ENCODE measurements around the gene ATP8A2.

GRCh38 chr13:25981060-25981459 is 609.3 kb downstream of the ATP8A2 start:
- TF ChIP-seq EZH2 (IDR thresholded peaks at IDR 0.05; ENCODE audit: low read depth, low read length, severe bottlenecking) (no peak), ZNF274 (IDR thresholded peaks at IDR 0.05; ENCODE audit: borderline replicate concordance, extremely low read depth, low read length) (no peak), RFX5 (IDR thresholded peaks at IDR 0.05; ENCODE audit: borderline replicate concordance, low read depth, low read length) (no peak), CTCF (IDR thresholded peaks at IDR 0.05; ENCODE audit: control extremely low read depth in 1 of 3, insufficient read depth in 1 of 3, low read depth in 1 of 3, low read length in 3 of 3) (no peak), ATF2 (IDR thresholded peaks at IDR 0.05; ENCODE audit: low read length) (no peak), POLR2AphosphoS5 (IDR thresholded peaks at IDR 0.05; ENCODE audit: low read depth, low read length) (no peak), KDM5A (IDR thresholded peaks at IDR 0.05; ENCODE audit: low read length) (no peak), SRF (IDR thresholded peaks at IDR 0.05; ENCODE audit: low read depth, low read length) (no peak), CREB1 (IDR thresholded peaks at IDR 0.05) (no peak), EP300 (IDR thresholded peaks at IDR 0.05; ENCODE audit: borderline replicate concordance in 1 of 2, low read depth in 2 of 2, low read length in 2 of 2) (no peak)

Data from H1 (cell line).